Thyroid gland (tissue), 4 donors: ENCODE data around the gene DOK7. TPM values are rescaled to one million over a fixed set of nuclear protein-coding genes. Genes with fewer than 3 reads are reported as not detected.

Source experiments
- DNase-seq, 2 donors: peaks; one replicate each; pipeline ENCODE4 v3.0.0-alpha.2; 2019
- H3K27ac ChIP-seq, 3 donors: fragments of 200-600 bp; sonication (generic); 1 replicate in 2 of 3; 2 replicates in 1 of 3; pipeline ENCODE4 v1.5.1; 2016 to 2019; ENCODE audit warnings: mild to moderate bottlenecking in 1 of 3, moderate library complexity in 1 of 3
- H3K27me3 ChIP-seq: fragments of 200-600 bp; sonication (generic); one replicate; pipeline ENCODE4 v1.5.1; 2019
- H3K36me3 ChIP-seq, 2 donors: fragments of 200-600 bp; sonication (generic); one replicate each; pipeline ENCODE4 v1.5.1; 2016 to 2019
- H3K4me1 ChIP-seq, 2 donors: fragments of 200-600 bp; sonication (generic); one replicate each; pipeline ENCODE4 v1.5.1; 2017 to 2019
- H3K4me3 ChIP-seq, 3 donors: fragments of 200-600 bp; sonication (generic); replicated peaks in 1 of 3; 1 replicate in 2 of 3; 2 replicates in 1 of 3; pipeline ENCODE4 v1.5.1; 2016; ENCODE audit warnings: mild to moderate bottlenecking in 1 of 3
- H3K9me3 ChIP-seq: fragments of 200-600 bp; sonication (generic); one replicate; pipeline ENCODE4 v1.5.1; 2017
- POLR2A ChIP-seq, 2 donors: fragments of 450-650 bp; IDR thresholded peaks; one replicate each; pipeline ENCODE4 v1.6.1; 2017; ENCODE audit warnings: antibody characterized with exemption in 2 of 2, mild to moderate bottlenecking in 2 of 2, moderate library complexity in 1 of 2
- WGBS, 2 donors: methylation state at CpG; one replicate each; pipeline ENCODE4 v1.1.5; 2017; 5-methylcytosine and 5-hydroxymethylcytosine counted together
- intact Hi-C: fragments of 100-400 bp; cut with DNase I; formaldehyde crosslinking; loops from one replicate; pipeline ENCODE4 v1.15.1; 2023
- total RNA-seq, 4 donors: library from RNA; depleted of rRNA; stranded (reverse); fragments of >200 nt; gene quantifications; one replicate each; pipeline ENCODE4 v1.2.3, GENCODE V29; 2016
- TF ChIP-seq, protein P1 (sequence below), 6 experiments: fragments of 200-600 bp in 3 of 6; fragments of 450-650 bp in 3 of 6; sonication (generic) in 3 of 6; IDR thresholded peaks; one replicate each; pipeline ENCODE4 v1.5.1; 2016 to 2019; ENCODE audit warnings: antibody characterized with exemption in 6 of 6, mild to moderate bottlenecking in 2 of 6, inconsistent platforms in 1 of 6, moderate library complexity in 1 of 6

The DOK7 gene
- total RNA-seq, 4 donors from 2014 or later = 0.25 to 2.7 (median 0.52) TPM

DNA sequence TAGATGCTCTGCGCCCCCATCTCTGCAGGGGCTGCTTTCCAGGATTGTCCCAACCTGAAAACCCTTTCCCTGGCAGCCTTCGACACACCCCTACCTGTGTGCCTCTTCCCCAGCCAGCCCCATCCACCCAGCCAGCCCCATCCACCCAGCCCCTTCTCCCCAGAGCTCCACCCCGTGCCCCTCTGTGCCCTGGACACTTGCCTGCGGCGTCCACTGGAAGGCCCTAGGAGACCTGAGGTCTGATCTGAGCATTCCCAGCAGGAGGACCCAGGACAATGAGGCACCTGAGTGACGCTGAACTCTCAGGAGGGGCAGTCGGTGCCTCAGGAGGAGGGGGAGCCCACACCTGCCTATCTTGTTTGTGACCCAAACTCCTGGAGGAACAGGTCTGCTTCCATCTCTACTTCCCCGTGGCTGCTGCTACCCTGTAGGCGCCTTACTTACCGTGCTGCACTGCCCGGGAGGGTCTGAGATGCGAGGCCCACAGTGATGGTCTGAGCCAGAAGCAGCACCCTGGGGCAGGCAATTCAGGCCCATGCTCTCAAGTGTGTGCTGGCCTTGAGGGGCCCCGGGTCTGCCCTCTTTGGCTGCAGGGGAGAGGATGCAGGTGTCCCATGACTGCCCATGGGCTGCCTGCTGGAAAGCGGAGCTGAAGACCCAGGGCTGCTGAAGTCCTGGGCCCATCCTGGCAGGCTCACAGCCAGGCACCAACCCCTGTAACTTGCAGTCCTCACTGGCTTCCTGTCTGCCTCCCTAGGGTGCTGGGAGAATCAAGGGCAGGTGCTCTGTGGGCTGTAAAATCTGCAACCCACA lies 64.2 kb downstream of the DOK7 start:
- intact Hi-C loops = no loop called here
- Histone ChIP-seq H3K36me3 (peaks cover 27 to 28% of the 10 kb centered on the region in 2 donors), H3K27ac (no peak overlapping the region), H3K4me3 (no peak overlapping the region), H3K9me3 (no peaks in the 10 kb centered on the region), H3K4me1 (peaks cover 14 to 16% of the 10 kb centered on the region in 2 donors), H3K27me3 (no peaks in the 10 kb centered on the region)
- WGBS, 2 donors = 83 to 87% methylated on average over 10 to 13 of the region's 14 CpGs
- TF ChIP-seq, protein P1, sequence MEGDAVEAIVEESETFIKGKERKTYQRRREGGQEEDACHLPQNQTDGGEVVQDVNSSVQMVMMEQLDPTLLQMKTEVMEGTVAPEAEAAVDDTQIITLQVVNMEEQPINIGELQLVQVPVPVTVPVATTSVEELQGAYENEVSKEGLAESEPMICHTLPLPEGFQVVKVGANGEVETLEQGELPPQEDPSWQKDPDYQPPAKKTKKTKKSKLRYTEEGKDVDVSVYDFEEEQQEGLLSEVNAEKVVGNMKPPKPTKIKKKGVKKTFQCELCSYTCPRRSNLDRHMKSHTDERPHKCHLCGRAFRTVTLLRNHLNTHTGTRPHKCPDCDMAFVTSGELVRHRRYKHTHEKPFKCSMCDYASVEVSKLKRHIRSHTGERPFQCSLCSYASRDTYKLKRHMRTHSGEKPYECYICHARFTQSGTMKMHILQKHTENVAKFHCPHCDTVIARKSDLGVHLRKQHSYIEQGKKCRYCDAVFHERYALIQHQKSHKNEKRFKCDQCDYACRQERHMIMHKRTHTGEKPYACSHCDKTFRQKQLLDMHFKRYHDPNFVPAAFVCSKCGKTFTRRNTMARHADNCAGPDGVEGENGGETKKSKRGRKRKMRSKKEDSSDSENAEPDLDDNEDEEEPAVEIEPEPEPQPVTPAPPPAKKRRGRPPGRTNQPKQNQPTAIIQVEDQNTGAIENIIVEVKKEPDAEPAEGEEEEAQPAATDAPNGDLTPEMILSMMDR (IDR thresholded peaks at IDR 0.05) = no peak
- TF ChIP-seq POLR2A (IDR thresholded peaks at IDR 0.05) = no peak
- no peak for DNase-seq

DNA sequence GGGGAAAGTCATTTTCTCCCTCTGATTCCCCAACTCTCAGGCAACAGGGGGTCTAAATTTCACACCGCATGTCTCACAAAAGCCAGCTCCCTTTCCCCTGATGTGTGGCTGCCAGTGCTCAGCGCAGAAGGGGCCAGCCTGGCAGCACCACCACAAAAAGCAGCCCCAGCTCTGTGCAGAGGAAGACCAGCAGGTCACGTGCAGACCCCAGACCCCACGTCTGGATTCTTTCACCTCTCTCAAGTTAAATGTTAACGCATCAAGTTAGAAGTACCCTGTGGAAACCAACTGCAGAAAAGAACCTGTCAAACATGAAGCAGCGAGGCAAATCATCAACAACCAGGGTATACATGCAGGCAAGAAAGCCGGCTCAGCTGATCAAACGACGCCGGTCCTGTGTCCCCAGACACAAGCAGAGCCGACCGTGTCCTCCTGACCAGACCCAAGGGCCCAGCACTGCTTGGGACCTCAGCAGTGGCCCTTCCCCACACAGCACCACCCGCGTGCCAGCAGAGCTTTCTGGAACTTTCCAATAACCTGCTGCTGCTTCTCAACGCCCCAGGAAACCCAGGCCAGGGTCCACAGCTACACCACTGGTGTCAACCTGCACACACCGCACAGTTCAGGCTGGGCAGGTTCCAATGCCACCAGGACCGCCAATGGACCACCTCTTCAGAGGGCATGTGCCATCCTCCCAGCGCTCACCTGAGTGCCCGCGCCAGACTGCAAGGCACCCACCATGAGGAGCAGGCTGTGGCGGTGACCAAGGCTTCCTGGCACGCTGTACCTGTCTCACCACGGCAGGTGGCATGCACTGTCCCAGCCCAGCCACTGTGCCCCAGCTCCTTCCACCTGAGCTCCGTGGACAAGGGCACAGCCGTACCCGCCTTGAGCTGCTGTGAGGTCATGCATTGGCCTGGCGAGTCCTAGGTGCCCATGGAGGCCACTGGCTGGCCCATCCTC lies 65.1 kb downstream of the DOK7 start:
- no peak for TF ChIP-seq POLR2A (IDR thresholded peaks at IDR 0.05)
- TF ChIP-seq, protein P1 (IDR thresholded peaks at IDR 0.05) = no peak
- 90 to 92% methylated on average over 15 to 24 of the region's 27 CpGs for WGBS, 2 donors
- intact Hi-C loops = no loop called here
- no peak for DNase-seq
- Histone ChIP-seq H3K9me3 (no peaks in the 10 kb centered on the region), H3K36me3 (peaks cover 18 to 22% of the 10 kb centered on the region in 2 donors), H3K27ac (no peak overlapping the region), H3K4me1 (peaks cover 20 to 22% of the 10 kb centered on the region in 2 donors), H3K4me3 (no peak overlapping the region), H3K27me3 (no peaks in the 10 kb centered on the region)

DNA sequence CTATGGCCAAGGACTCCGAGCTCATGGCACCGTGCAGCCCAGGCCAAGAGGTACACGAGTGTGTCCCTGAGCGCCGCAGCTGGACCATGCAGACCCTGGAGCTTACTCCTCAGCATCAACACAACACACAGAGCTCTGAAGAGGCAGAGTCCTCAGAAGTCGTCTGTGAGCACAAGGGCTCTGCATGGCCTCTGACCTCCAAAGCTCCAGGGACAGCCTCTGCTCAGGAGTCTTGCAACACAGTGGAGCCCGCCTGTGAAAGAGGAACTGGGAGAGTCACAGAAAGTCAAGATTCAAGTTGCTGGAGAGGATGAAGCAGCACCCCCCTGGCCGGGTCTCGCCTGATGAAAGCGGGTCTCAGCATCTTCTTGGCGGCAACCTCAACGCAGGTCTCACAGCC lies 66.3 kb downstream of the DOK7 start:
- no peak overlapping the region for H3K4me3 ChIP-seq
- intact Hi-C loops = no loop called here
- no peak for TF ChIP-seq POLR2A (IDR thresholded peaks at IDR 0.05)
- TF ChIP-seq, protein P1 (IDR thresholded peaks at IDR 0.05) = no peak
- no peak overlapping the region for H3K27ac ChIP-seq
- no peaks in the 10 kb centered on the region for H3K9me3 ChIP-seq
- H3K36me3 ChIP-seq = peaks cover 6 to 10% of the 10 kb centered on the region in 2 donors
- no peaks in the 10 kb centered on the region for H3K27me3 ChIP-seq
- H3K4me1 ChIP-seq = peaks cover 20 to 22% of the 10 kb centered on the region in 2 donors
- 82 to 83% methylated on average over 12 of the region's 12 CpGs for WGBS, 2 donors
- no peak for DNase-seq

DNA sequence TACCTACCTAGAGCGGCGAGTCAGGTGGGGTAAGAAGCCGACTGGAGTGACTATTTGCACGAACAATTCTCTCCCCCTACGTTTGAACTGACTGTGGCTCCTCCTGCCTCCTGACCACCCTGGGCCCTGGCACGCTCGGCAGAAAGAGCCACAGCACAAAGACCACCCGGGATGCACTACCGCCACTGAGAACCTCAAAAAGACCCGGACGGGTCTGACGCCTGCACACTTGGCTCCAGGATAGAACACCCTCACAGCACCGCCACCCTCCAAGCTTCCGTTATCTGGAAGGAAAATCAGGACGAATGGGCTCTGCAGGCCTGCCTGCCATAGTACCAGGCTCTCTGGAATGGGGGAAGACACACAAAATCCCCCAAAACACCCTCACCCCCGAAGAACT lies 66.9 kb downstream of the DOK7 start:
- no peak overlapping the region for H3K27ac ChIP-seq
- TF ChIP-seq, protein P1 (IDR thresholded peaks at IDR 0.05) = no peak
- no peak for TF ChIP-seq POLR2A (IDR thresholded peaks at IDR 0.05)
- H3K27me3 ChIP-seq = no peaks in the 10 kb centered on the region
- peaks cover 20 to 22% of the 10 kb centered on the region in 2 donors for H3K4me1 ChIP-seq
- no peak overlapping the region for H3K4me3 ChIP-seq
- 92 to 93% methylated on average over 16 of the region's 16 CpGs for WGBS, 2 donors
- no peaks in the 10 kb centered on the region for H3K9me3 ChIP-seq
- H3K36me3 ChIP-seq = peaks cover 0 to 3% of the 10 kb centered on the region in 2 donors
- intact Hi-C loops = no loop called here
- no peak for DNase-seq
